H9 (cell line): ENCODE measurements around the gene CALHM3. TPM values are rescaled to one million over a fixed set of nuclear protein-coding genes. Genes with fewer than 3 reads are reported as not detected.

Experiments
- DNase-seq: peaks from one replicate; pipeline ENCODE4 v3.0.0-alpha.2; 2017
- H2AFZ ChIP-seq: one replicate; pipeline ENCODE4 v1.6.1; 2013; ENCODE audit warnings: mild to moderate bottlenecking, low read length, control low read depth, moderate library complexity
- H2AK5ac ChIP-seq: 2 replicates; pipeline ENCODE4 v1.6.1; 2013; ENCODE audit warnings: low read length, control low read depth, mixed read lengths; ENCODE audit not compliant: insufficient read length
- H2BK120ac ChIP-seq: one replicate; pipeline ENCODE4 v1.6.1; 2013; ENCODE audit warnings: low read depth, mild to moderate bottlenecking, low read length, control low read depth, inconsistent platforms; ENCODE audit not compliant: poor library complexity, severe bottlenecking
- H2BK12ac ChIP-seq: 2 replicates; pipeline ENCODE4 v1.6.1; 2013; ENCODE audit warnings: low read length, control low read depth, mixed read lengths, low read depth; ENCODE audit not compliant: insufficient read length
- H2BK15ac ChIP-seq: 2 replicates; pipeline ENCODE4 v1.6.1; 2013; ENCODE audit warnings: low read depth, low read length, control low read depth
- H2BK20ac ChIP-seq: one replicate; pipeline ENCODE4 v1.6.1; 2013; ENCODE audit warnings: low read depth, mild to moderate bottlenecking, low read length, control low read depth, inconsistent platforms; ENCODE audit not compliant: poor library complexity, severe bottlenecking
- H2BK5ac ChIP-seq: 2 replicates; pipeline ENCODE4 v1.6.1; 2013; ENCODE audit warnings: low read length, control low read depth, mixed read lengths; ENCODE audit not compliant: insufficient read length
- H3K14ac ChIP-seq: 2 replicates; pipeline ENCODE4 v1.6.1; 2013; ENCODE audit warnings: low read length, control low read depth; ENCODE audit not compliant: insufficient read depth
- H3K18ac ChIP-seq: 2 replicates; pipeline ENCODE4 v1.6.1; 2013; ENCODE audit warnings: low read depth, mild to moderate bottlenecking, mixed read lengths, low read length, control low read depth; ENCODE audit not compliant: insufficient read length
- H3K23ac ChIP-seq: 2 replicates; pipeline ENCODE4 v1.6.1; 2013; ENCODE audit warnings: low read length, control low read depth, mixed read lengths, low read depth; ENCODE audit not compliant: insufficient read length
- H3K23me2 ChIP-seq: 2 replicates; pipeline ENCODE4 v1.6.1; 2013; ENCODE audit warnings: low read depth, mild to moderate bottlenecking, mixed read lengths, low read length, control low read depth; ENCODE audit not compliant: insufficient read length, poor library complexity, severe bottlenecking
- H3K27ac ChIP-seq: 2 replicates; pipeline ENCODE4 v1.5.1; 2013; ENCODE audit warnings: low read length, control low read depth, mixed read lengths, low read depth; ENCODE audit not compliant: insufficient read length
- H3K27me3 ChIP-seq: 2 replicates; pipeline ENCODE4 v1.6.1; 2013; ENCODE audit warnings: low read length, control low read depth, inconsistent platforms; ENCODE audit not compliant: insufficient read depth
- H3K4ac ChIP-seq: 2 replicates; pipeline ENCODE4 v1.6.1; 2013; ENCODE audit warnings: low read depth, mild to moderate bottlenecking, control low read depth, inconsistent platforms, low read length, moderate library complexity
- H3K4me1 ChIP-seq: 2 replicates; pipeline ENCODE4 v1.6.1; 2013; ENCODE audit warnings: low read length, control low read depth, inconsistent platforms; ENCODE audit not compliant: insufficient read depth
- H3K4me2 ChIP-seq: 2 replicates; pipeline ENCODE4 v1.6.1; 2013; ENCODE audit warnings: low read length, control low read depth, mixed read lengths; ENCODE audit not compliant: insufficient read length, insufficient read depth
- H3K56ac ChIP-seq: 2 replicates; pipeline ENCODE4 v1.6.1; 2013; ENCODE audit warnings: low read depth, mild to moderate bottlenecking, mixed read lengths, low read length, control low read depth; ENCODE audit not compliant: insufficient read length
- H3K79me1 ChIP-seq: 2 replicates; pipeline ENCODE4 v1.6.1; 2013; ENCODE audit warnings: low read depth, mild to moderate bottlenecking, moderate library complexity, low read length, control low read depth, inconsistent platforms; ENCODE audit not compliant: insufficient read depth, poor library complexity, severe bottlenecking
- H3K79me2 ChIP-seq: 2 replicates; pipeline ENCODE4 v1.6.1; 2013; ENCODE audit warnings: low read length, control low read depth, inconsistent platforms; ENCODE audit not compliant: insufficient read depth
- H3K9ac ChIP-seq: 2 replicates; pipeline ENCODE4 v1.6.1; 2013; ENCODE audit warnings: low read length, control low read depth, mixed read lengths; ENCODE audit not compliant: insufficient read length; ENCODE audit errors: extremely low read depth
- H3K9me3 ChIP-seq: one replicate; pipeline ENCODE4 v1.6.1; 2013; ENCODE audit warnings: low read depth, low read length, inconsistent platforms; ENCODE audit not compliant: control insufficient read depth
- H3T11ph ChIP-seq: one replicate; pipeline ENCODE4 v1.6.1; 2013; ENCODE audit warnings: mild to moderate bottlenecking, low read length, control low read depth, inconsistent platforms
- H4K20me1 ChIP-seq: one replicate; pipeline ENCODE4 v1.6.1; 2013; ENCODE audit not compliant: control insufficient read depth, insufficient read length, insufficient read depth
- H4K5ac ChIP-seq: 2 replicates; pipeline ENCODE4 v1.6.1; 2013; ENCODE audit warnings: low read depth, mild to moderate bottlenecking, mixed read lengths, low read length, control low read depth; ENCODE audit not compliant: insufficient read length
- H4K8ac ChIP-seq: replicated peaks from 2 replicates; pipeline ENCODE4 v1.6.1; 2013; ENCODE audit warnings: low read length, control low read depth, mixed read lengths, low read depth; ENCODE audit not compliant: insufficient read length
- H4K91ac ChIP-seq: 2 replicates; pipeline ENCODE4 v1.6.1; 2013; ENCODE audit warnings: low read depth, mild to moderate bottlenecking, moderate library complexity, mixed read lengths, low read length, control low read depth; ENCODE audit not compliant: insufficient read length
- H3K27ac Mint-ChIP-seq, 3 experiments: 2 replicates in 2 of 3; 3 replicates in 1 of 3; pipeline ENCODE4 v1.8.0; 2020 to 2021; ENCODE audit warnings: mixed read lengths in 3 of 3, mild to moderate bottlenecking in 1 of 3, moderate library complexity in 1 of 3
- H3K27me3 Mint-ChIP-seq: 2 replicates; pipeline ENCODE4 v1.8.0; 2021; ENCODE audit warnings: low read depth, mild to moderate bottlenecking, moderate library complexity, mixed read lengths
- H3K36me3 Mint-ChIP-seq, 3 experiments: 2 replicates in 2 of 3; 3 replicates in 1 of 3; pipeline ENCODE4 v1.8.0; 2020 to 2021; ENCODE audit warnings: low read depth in 3 of 3, mixed read lengths in 3 of 3; ENCODE audit not compliant: insufficient read depth in 1 of 3
- H3K4me1 Mint-ChIP-seq, 2 experiments: 2 replicates each; pipeline ENCODE4 v1.8.0; 2020; ENCODE audit warnings: mixed read lengths in 2 of 2
- H3K4me3 Mint-ChIP-seq, 2 experiments: 2 replicates in 1 of 2; 3 replicates in 1 of 2; pipeline ENCODE4 v1.8.0; 2020 to 2021; ENCODE audit warnings: mild to moderate bottlenecking in 2 of 2, mixed read lengths in 2 of 2, moderate library complexity in 1 of 2
- H3K9me3 Mint-ChIP-seq, 2 experiments: 2 replicates in 1 of 2; 3 replicates in 1 of 2; pipeline ENCODE4 v1.8.0; 2020; ENCODE audit warnings: mild to moderate bottlenecking in 2 of 2, mixed read lengths in 2 of 2, moderate library complexity in 1 of 2
- WGBS: extraction: QIAGEN DNeasy Blood & Tissue Kit; methylation state at CpG from one replicate; pipeline ENCODE4 v1.1.7; 2013; ENCODE audit warnings: missing lambda C conversion rate, low lambda C conversion rate, mixed read lengths; ENCODE audit not compliant: insufficient read length; ENCODE audit errors: extremely low coverage; 5-methylcytosine and 5-hydroxymethylcytosine counted together
- total RNA-seq: library from RNA; stranded (reverse); gene quantifications from 2 replicates; pipeline ENCODE4 v1.2.1, GENCODE V29; 2021
- TF ChIP-seq, protein P1 (sequence below): fragments of 200-600 bp; sonication (generic); conservative IDR thresholded peaks from 3 replicates; pipeline ENCODE4 v1.8.0; 2021; ENCODE audit warnings: antibody characterized with exemption, mild to moderate bottlenecking

The CALHM3 gene
- total RNA-seq, 1 experiment from 2014 or later, result not detected

DNA sequence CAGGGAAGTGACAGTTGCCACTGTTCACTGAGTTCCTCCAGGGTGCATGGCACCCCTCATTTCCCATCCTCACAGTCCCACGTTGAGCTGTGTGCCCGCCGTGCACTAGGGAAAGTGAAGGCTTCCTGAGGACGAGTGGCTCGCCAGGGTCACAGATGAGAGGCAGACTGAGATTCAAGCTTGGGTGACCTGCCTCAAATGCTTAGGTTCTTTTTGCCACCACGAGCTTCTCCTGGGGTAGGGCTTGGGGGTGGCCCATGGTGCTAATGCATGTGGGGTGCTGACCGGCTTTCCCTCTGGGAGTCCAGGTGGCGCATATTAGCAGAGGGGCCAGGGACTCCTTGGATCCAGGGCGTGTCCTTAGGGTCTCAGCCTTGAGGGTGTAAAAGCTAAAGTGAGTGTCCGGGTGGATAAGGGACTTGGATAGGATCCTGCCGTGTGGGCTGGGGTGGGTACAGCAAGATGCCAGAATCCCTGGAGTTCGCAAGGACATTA, 28.8 kb downstream of the CALHM3 start:
- no peaks in the 10 kb centered on the region for H3K27me3 ChIP-seq
- H3K27ac ChIP-seq, result no peak overlapping the region
- Mint-ChIP-seq H3K36me3 (peaks cover 9 to 38% (median 32%) of the 10 kb centered on the region in 3 experiments), H3K9me3 (no peaks in the 10 kb centered on the region), H3K4me3 (no peak overlapping the region), H3K4me1 (peaks cover 4 to 11% of the 10 kb centered on the region in 2 experiments; a peak in 3 of 4 replicates), H3K27me3 (no peaks in the 10 kb centered on the region), H3K27ac (peak overlapping the region in 1 of 3 experiments; percentile 29; a peak in 2 of 7 replicates)
- H3K23ac ChIP-seq, result no peak overlapping the region
- H3K9me3 ChIP-seq, result no peaks in the 10 kb centered on the region
- no peaks in the 10 kb centered on the region for H3K79me2 ChIP-seq
- H4K20me1 ChIP-seq, result no peaks in the 10 kb centered on the region
- no peak overlapping the region for H3K18ac ChIP-seq
- H2BK120ac ChIP-seq, result no peak overlapping the region
- H2BK5ac ChIP-seq, result no peak overlapping the region
- no peak overlapping the region for H3T11ph ChIP-seq
- no peaks in the 10 kb centered on the region for H3K4me1 ChIP-seq
- H3K23me2 ChIP-seq, result no peaks in the 10 kb centered on the region
- no peak overlapping the region for H4K91ac ChIP-seq
- no peak overlapping the region for H4K8ac ChIP-seq
- TF ChIP-seq, protein P1, sequence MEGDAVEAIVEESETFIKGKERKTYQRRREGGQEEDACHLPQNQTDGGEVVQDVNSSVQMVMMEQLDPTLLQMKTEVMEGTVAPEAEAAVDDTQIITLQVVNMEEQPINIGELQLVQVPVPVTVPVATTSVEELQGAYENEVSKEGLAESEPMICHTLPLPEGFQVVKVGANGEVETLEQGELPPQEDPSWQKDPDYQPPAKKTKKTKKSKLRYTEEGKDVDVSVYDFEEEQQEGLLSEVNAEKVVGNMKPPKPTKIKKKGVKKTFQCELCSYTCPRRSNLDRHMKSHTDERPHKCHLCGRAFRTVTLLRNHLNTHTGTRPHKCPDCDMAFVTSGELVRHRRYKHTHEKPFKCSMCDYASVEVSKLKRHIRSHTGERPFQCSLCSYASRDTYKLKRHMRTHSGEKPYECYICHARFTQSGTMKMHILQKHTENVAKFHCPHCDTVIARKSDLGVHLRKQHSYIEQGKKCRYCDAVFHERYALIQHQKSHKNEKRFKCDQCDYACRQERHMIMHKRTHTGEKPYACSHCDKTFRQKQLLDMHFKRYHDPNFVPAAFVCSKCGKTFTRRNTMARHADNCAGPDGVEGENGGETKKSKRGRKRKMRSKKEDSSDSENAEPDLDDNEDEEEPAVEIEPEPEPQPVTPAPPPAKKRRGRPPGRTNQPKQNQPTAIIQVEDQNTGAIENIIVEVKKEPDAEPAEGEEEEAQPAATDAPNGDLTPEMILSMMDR, result no peak
- DNase-seq, result no peak
- H3K9ac ChIP-seq, result no peak overlapping the region
- no peak overlapping the region for H3K14ac ChIP-seq
- no CpG with 5 or more reads among the region's 12 CpGs for WGBS
- H3K4ac ChIP-seq, result no peak overlapping the region
- no peak overlapping the region for H2BK12ac ChIP-seq
- H2AK5ac ChIP-seq, result no peak overlapping the region
- no peak overlapping the region for H3K4me2 ChIP-seq
- H3K56ac ChIP-seq, result no peak overlapping the region
- no peaks in the 10 kb centered on the region for H3K79me1 ChIP-seq
- no peak overlapping the region for H2BK15ac ChIP-seq
- H2AFZ ChIP-seq, result no peak overlapping the region
- no peak overlapping the region for H2BK20ac ChIP-seq
- no peak overlapping the region for H4K5ac ChIP-seq
